Thyroid gland (tissue), 4 donors: ENCODE results near the gene ATP2C1. TPM values are rescaled to one million over a fixed set of nuclear protein-coding genes. Genes with fewer than 3 reads are reported as not detected.
A peak's percentile ranks its signal among the peaks of the same experiment; 100 is the strongest.

Source experiments
- DNase-seq, 2 donors: peaks; one replicate each; pipeline ENCODE4 v3.0.0-alpha.2; 2019
- H3K27ac ChIP-seq, 3 donors: fragments of 200-600 bp; sonication (generic); 1 replicate in 2 of 3; 2 replicates in 1 of 3; pipeline ENCODE4 v1.5.1; 2016 to 2019; ENCODE audit warnings: mild to moderate bottlenecking in 1 of 3, moderate library complexity in 1 of 3
- H3K27me3 ChIP-seq: fragments of 200-600 bp; sonication (generic); one replicate; pipeline ENCODE4 v1.5.1; 2019
- H3K36me3 ChIP-seq, 2 donors: fragments of 200-600 bp; sonication (generic); one replicate each; pipeline ENCODE4 v1.5.1; 2016 to 2019
- H3K4me1 ChIP-seq, 2 donors: fragments of 200-600 bp; sonication (generic); one replicate each; pipeline ENCODE4 v1.5.1; 2017 to 2019
- H3K4me3 ChIP-seq, 3 donors: fragments of 200-600 bp; sonication (generic); replicated peaks in 1 of 3; 1 replicate in 2 of 3; 2 replicates in 1 of 3; pipeline ENCODE4 v1.5.1; 2016; ENCODE audit warnings: mild to moderate bottlenecking in 1 of 3
- H3K9me3 ChIP-seq: fragments of 200-600 bp; sonication (generic); one replicate; pipeline ENCODE4 v1.5.1; 2017
- CTCF ChIP-seq, 6 experiments: fragments of 200-600 bp in 3 of 6; fragments of 450-650 bp in 3 of 6; sonication (generic) in 3 of 6; IDR thresholded peaks; one replicate each; pipeline ENCODE4 v1.5.1; 2016 to 2019; ENCODE audit warnings: antibody characterized with exemption in 6 of 6, mild to moderate bottlenecking in 2 of 6, inconsistent platforms in 1 of 6, moderate library complexity in 1 of 6
- POLR2A ChIP-seq, 2 donors: fragments of 450-650 bp; IDR thresholded peaks; one replicate each; pipeline ENCODE4 v1.6.1; 2017; ENCODE audit warnings: antibody characterized with exemption in 2 of 2, mild to moderate bottlenecking in 2 of 2, moderate library complexity in 1 of 2
- WGBS, 2 donors: methylation state at CpG; one replicate each; pipeline ENCODE4 v1.1.5; 2017; 5-methylcytosine and 5-hydroxymethylcytosine counted together
- intact Hi-C: fragments of 100-400 bp; cut with DNase I; formaldehyde crosslinking; loops from one replicate; pipeline ENCODE4 v1.15.1; 2023
- small RNA-seq: library from RNA; depleted of rRNA; stranded (forward); fragments of <200 nt; gene quantifications from one replicate; pipeline ENCODE3, GENCODE V24; 2016
- total RNA-seq, 4 donors: library from RNA; depleted of rRNA; stranded (reverse); fragments of >200 nt; gene quantifications; one replicate each; pipeline ENCODE4 v1.2.3, GENCODE V29; 2016

ATP2C1 gene
- total RNA-seq, 4 donors from 2014 or later: 58.9 to 89.2 (median 62.0) TPM

- Histone ChIP-seq H3K27ac (no peak overlapping the region), H3K4me1 (no peaks in the 10 kb centered on the region), H3K9me3 (no peaks in the 10 kb centered on the region), H3K27me3 (no peaks in the 10 kb centered on the region), H3K36me3 (no peaks in the 10 kb centered on the region), H3K4me3 (no peak overlapping the region)
- 86 to 94% methylated on average over 7 of the region's 7 CpGs for WGBS, 2 donors
- TF ChIP-seq CTCF (IDR thresholded peaks at IDR 0.05) (no peak), POLR2A (IDR thresholded peaks at IDR 0.05) (no peak)
- DNase-seq: no peak
- intact Hi-C loops: no loop called here
These were observed 154.1 kb downstream of the ATP2C1 start for GRCh38 chr3:131048030-131048429.

GRCh38 chr3:131050001-131050400, 156.1 kb downstream of the ATP2C1 start:
- intact Hi-C loops: no loop called here
- no peak for TF ChIP-seq CTCF (IDR thresholded peaks at IDR 0.05)
- TF ChIP-seq POLR2A (IDR thresholded peaks at IDR 0.05): no peak
- H3K4me1 ChIP-seq: no peaks in the 10 kb centered on the region
- H3K9me3 ChIP-seq: no peaks in the 10 kb centered on the region
- 82% methylated on average over 3 of the region's 3 CpGs for WGBS, 2 donors
- H3K27ac ChIP-seq: no peak overlapping the region
- no peaks in the 10 kb centered on the region for H3K36me3 ChIP-seq
- H3K27me3 ChIP-seq: no peaks in the 10 kb centered on the region
- no peak overlapping the region for H3K4me3 ChIP-seq
- DNase-seq: no peak

GRCh38 chr3:131053043-131053859, 159.4 kb downstream of the ATP2C1 start:
- WGBS, 2 donors: 88 to 90% methylated on average over 3 of the region's 3 CpGs
- H3K4me3 ChIP-seq: no peak overlapping the region
- no peaks in the 10 kb centered on the region for H3K36me3 ChIP-seq
- H3K4me1 ChIP-seq: no peaks in the 10 kb centered on the region
- no peaks in the 10 kb centered on the region for H3K27me3 ChIP-seq
- H3K27ac ChIP-seq: no peak overlapping the region
- TF ChIP-seq POLR2A (IDR thresholded peaks at IDR 0.05): no peak
- peak in 3 of 6 experiments; percentile 18 to 27 (median 26) for TF ChIP-seq CTCF (IDR thresholded peaks at IDR 0.05)
- no peaks in the 10 kb centered on the region for H3K9me3 ChIP-seq
- intact Hi-C loops: no loop called here
- DNase-seq: no peak

Small RNA genes within 50 kb of the gene (small RNA-seq; reads per million reads assigned to genes)
- gene RF00019: not detected

Other genes with a start within 250 kb of the ATP2C1 start
- gene PIK3R4, start 147.3 kb upstream of the ATP2C1 start, total RNA-seq: 10 to 100 TPM; 50.5 to 61.3 (median 54.7) TPM
- gene ASTE1, start 132.7 kb downstream of the ATP2C1 start, total RNA-seq: 10 to 100 TPM in 2 of 4 donors, 1 to 10 TPM in 2; 7.9 to 13.1 (median 9.7) TPM
- gene NEK11, start 132.8 kb downstream of the ATP2C1 start, total RNA-seq: 10 to 100 TPM; 14.8 to 34.0 (median 28.2) TPM